Esophagus muscularis mucosa (tissue), 4 donors: Measurements from ENCODE around the gene CXXC4. TPM values are rescaled to one million over a fixed set of nuclear protein-coding genes. Genes with fewer than 3 reads are reported as not detected.

Experiments used
- DNase-seq: peaks from one replicate; pipeline ENCODE4 v3.0.0-alpha.2; 2017; ENCODE audit errors: extremely low spot score
- H3K27ac ChIP-seq, 4 donors: fragments of 200-600 bp; sonication (generic); replicated peaks in 1 of 4; 1 replicate in 3 of 4; 2 replicates in 1 of 4; pipeline ENCODE4 v1.5.1; 2016 to 2019; ENCODE audit warnings: mild to moderate bottlenecking in 1 of 4
- H3K27me3 ChIP-seq, 4 donors: fragments of 200-600 bp; sonication (generic); one replicate each; pipeline versions ENCODE4 v1.5.1 to v1.6.0; 2016 to 2019
- H3K36me3 ChIP-seq, 4 donors: fragments of 200-600 bp; sonication (generic); one replicate each; pipeline ENCODE4 v1.5.1; 2016 to 2019
- H3K4me1 ChIP-seq, 4 donors: fragments of 200-600 bp; sonication (generic); one replicate each; pipeline ENCODE4 v1.5.1; 2016 to 2019
- H3K4me3 ChIP-seq, 4 donors: fragments of 200-600 bp; sonication (generic); 1 replicate in 2 of 4; 2 replicates in 2 of 4; pipeline ENCODE4 v1.5.1; 2016 to 2019; ENCODE audit warnings: mild to moderate bottlenecking in 4 of 4, moderate library complexity in 1 of 4
- H3K9me3 ChIP-seq, 4 donors: fragments of 200-600 bp; sonication (generic); 1 replicate in 3 of 4; 2 replicates in 1 of 4; pipeline ENCODE4 v1.5.1; 2016 to 2019
- CTCF ChIP-seq, 3 experiments: fragments of 200-600 bp in 2 of 3; fragments of 450-650 bp in 1 of 3; sonication (generic) in 2 of 3; IDR thresholded peaks; one replicate each; pipeline ENCODE4 v1.5.1; 2017 to 2019; ENCODE audit warnings: antibody characterized with exemption in 3 of 3, mild to moderate bottlenecking in 2 of 3, moderate library complexity in 1 of 3
- EP300 ChIP-seq: sonication (generic); formaldehyde crosslinking; IDR thresholded peaks from one replicate; pipeline ENCODE4 v1.6.1; 2017; ENCODE audit warnings: antibody characterized with exemption
- POLR2A ChIP-seq: fragments of 450-650 bp; IDR thresholded peaks from one replicate; pipeline ENCODE4 v1.6.1; 2017; ENCODE audit warnings: antibody characterized with exemption, moderate library complexity, mild to moderate bottlenecking, low read depth
- POLR2AphosphoS5 ChIP-seq, 2 donors: sonication (generic); formaldehyde crosslinking; IDR thresholded peaks; one replicate each; pipeline ENCODE4 v1.6.1; 2017; ENCODE audit warnings: antibody characterized with exemption in 2 of 2
- WGBS: methylation state at CpG from one replicate; pipeline ENCODE4 v1.1.5; 2018; 5-methylcytosine and 5-hydroxymethylcytosine counted together
- intact Hi-C: fragments of 100-400 bp; cut with DNase I; formaldehyde crosslinking; loops from one replicate; pipeline ENCODE4 v1.15.1; 2023
- total RNA-seq, 4 donors: library from RNA; depleted of rRNA; stranded (reverse); fragments of >200 nt; gene quantifications; one replicate each; pipeline versions ENCODE4 v1.1.0 to v1.2.1, GENCODE V29; 2016

CXXC4 gene
- total RNA-seq, 4 donors from 2014 or later: 1.7 to 3.3 (median 2.9) TPM

GRCh38 chr4:104507112-104507511 lies 12.4 kb upstream of the CXXC4 start:
- H3K27ac ChIP-seq: no peak overlapping the region
- no peak for DNase-seq
- H3K36me3 ChIP-seq: no peaks in the 10 kb centered on the region
- WGBS: 92% methylated on average over 1 of the region's 1 CpG
- no peaks in the 10 kb centered on the region for H3K9me3 ChIP-seq
- no peaks in the 10 kb centered on the region for H3K27me3 ChIP-seq
- intact Hi-C loops: no loop called here
- no peak overlapping the region for H3K4me3 ChIP-seq
- peaks cover under 1 to 14% (median 5%) of the 10 kb centered on the region in 4 donors for H3K4me1 ChIP-seq
- TF ChIP-seq CTCF (IDR thresholded peaks at IDR 0.05) (no peak), EP300 (no peak), POLR2A (no peak), POLR2AphosphoS5 (IDR thresholded peaks at IDR 0.05) (no peak)

GRCh38 chr4:104504536-104504935 lies 9.8 kb upstream of the CXXC4 start:
- no peak for DNase-seq
- intact Hi-C loops: no loop called here
- Histone ChIP-seq H3K9me3 (no peaks in the 10 kb centered on the region), H3K4me1 (peaks cover 11 to 39% (median 16%) of the 10 kb centered on the region in 4 donors), H3K27me3 (no peaks in the 10 kb centered on the region), H3K27ac (no peak overlapping the region), H3K36me3 (no peaks in the 10 kb centered on the region), H3K4me3 (no peak overlapping the region)
- TF ChIP-seq POLR2AphosphoS5 (IDR thresholded peaks at IDR 0.05): no peak
- no peak for TF ChIP-seq POLR2A
- no peak for TF ChIP-seq CTCF (IDR thresholded peaks at IDR 0.05)
- no peak for TF ChIP-seq EP300
- 70% methylated on average over 2 of the region's 2 CpGs for WGBS

- Histone ChIP-seq H3K9me3 (no peaks in the 10 kb centered on the region), H3K4me1 (peaks cover 11 to 49% (median 22%) of the 10 kb centered on the region in 4 donors), H3K36me3 (no peaks in the 10 kb centered on the region), H3K27ac (peak overlapping the region in 1 of 4 donors; percentile 1), H3K27me3 (no peaks in the 10 kb centered on the region), H3K4me3 (no peak overlapping the region)
- intact Hi-C loops: no loop called here
- WGBS: 42% methylated on average over 2 of the region's 2 CpGs
- DNase-seq: no peak
- TF ChIP-seq CTCF (IDR thresholded peaks at IDR 0.05): no peak
- no peak for TF ChIP-seq EP300
- no peak for TF ChIP-seq POLR2A
- no peak for TF ChIP-seq POLR2AphosphoS5 (IDR thresholded peaks at IDR 0.05)
Observed at GRCh38 chr4:104502471-104502870, 7.8 kb upstream of the CXXC4 start.

- Histone ChIP-seq H3K27ac (peak overlapping the region in 1 of 4 donors; percentile 1), H3K4me3 (no peak overlapping the region), H3K4me1 (peaks cover 11 to 58% (median 26%) of the 10 kb centered on the region in 4 donors), H3K27me3 (no peaks in the 10 kb centered on the region), H3K36me3 (no peaks in the 10 kb centered on the region), H3K9me3 (no peaks in the 10 kb centered on the region)
- TF ChIP-seq POLR2A (no peak), EP300 (no peak), POLR2AphosphoS5 (IDR thresholded peaks at IDR 0.05) (no peak), CTCF (IDR thresholded peaks at IDR 0.05) (no peak)
- no peak for DNase-seq
- intact Hi-C loops: no loop called here
- 30% methylated on average over 3 of the region's 3 CpGs for WGBS
Observed at GRCh38 chr4:104501290-104501689, 6.6 kb upstream of the CXXC4 start.

GRCh38 chr4:104500442-104500841 lies 5.7 kb upstream of the CXXC4 start:
- no peaks in the 10 kb centered on the region for H3K36me3 ChIP-seq
- WGBS: 59% methylated on average over 5 of the region's 5 CpGs
- no peak for DNase-seq
- TF ChIP-seq CTCF (IDR thresholded peaks at IDR 0.05): no peak
- no peak for TF ChIP-seq POLR2A
- no peak for TF ChIP-seq POLR2AphosphoS5 (IDR thresholded peaks at IDR 0.05)
- TF ChIP-seq EP300: no peak
- H3K27ac ChIP-seq: peak overlapping the region in 1 of 4 donors; percentile 11
- peaks cover 15 to 65% (median 34%) of the 10 kb centered on the region in 4 donors for H3K4me1 ChIP-seq
- H3K27me3 ChIP-seq: no peaks in the 10 kb centered on the region
- H3K4me3 ChIP-seq: no peak overlapping the region
- intact Hi-C loops: no loop called here
- H3K9me3 ChIP-seq: no peaks in the 10 kb centered on the region
